NCI-H82 (cell line): ENCODE data around the gene TOP3A.
"Not testable (repeated sequence)": the region's sequence is repeated elsewhere in the genome, so short reads cannot be mapped to it uniquely, and the experiment has no call there.

Experiments
- DNase-seq: peaks from one replicate; lab custom pipeline; 2025; lab: John Stamatoyannopoulos, UW

The TOP3A gene

GRCh38 chr17:18314731-18315561 lies at the start of gene TOP3A, which contains the start of gene SMCR8:
Gene TOP3A (minus strand): TSS chr17:18314994. CDS start chr17:18314778, 216 bp downstream.
Gene SMCR8 (plus strand): TSS chr17:18315293. CDS start chr17:18315790, 497 bp downstream.
- peak; percentile 99 for DNase-seq

- DNase-seq = no peak
Measured at GRCh38 chr17:18364166-18364565, 49.4 kb upstream of the TOP3A start.

- DNase-seq = peak; percentile 98
Measured at GRCh38 chr17:18363101-18364049, 48.6 kb upstream of the TOP3A start, which contains the start of gene SHMT1. Gene SHMT1 (minus strand): TSS chr17:18363550. CDS start chr17:18355981, 7,569 bp downstream.

GRCh38 chr17:18362698-18363100 lies 47.9 kb upstream of the TOP3A start:
- DNase-seq = peak; percentile 48

- no peak for DNase-seq
Measured at GRCh38 chr17:18361837-18362697, 47.3 kb upstream of the TOP3A start.

- DNase-seq = no peak
Measured at GRCh38 chr17:18360518-18360917, 45.7 kb upstream of the TOP3A start.

GRCh38 chr17:18356624-18357023 lies 41.8 kb upstream of the TOP3A start:
- DNase-seq = no peak

GRCh38 chr17:18353541-18353940 lies 38.7 kb upstream of the TOP3A start:
- DNase-seq = no peak

DNA sequence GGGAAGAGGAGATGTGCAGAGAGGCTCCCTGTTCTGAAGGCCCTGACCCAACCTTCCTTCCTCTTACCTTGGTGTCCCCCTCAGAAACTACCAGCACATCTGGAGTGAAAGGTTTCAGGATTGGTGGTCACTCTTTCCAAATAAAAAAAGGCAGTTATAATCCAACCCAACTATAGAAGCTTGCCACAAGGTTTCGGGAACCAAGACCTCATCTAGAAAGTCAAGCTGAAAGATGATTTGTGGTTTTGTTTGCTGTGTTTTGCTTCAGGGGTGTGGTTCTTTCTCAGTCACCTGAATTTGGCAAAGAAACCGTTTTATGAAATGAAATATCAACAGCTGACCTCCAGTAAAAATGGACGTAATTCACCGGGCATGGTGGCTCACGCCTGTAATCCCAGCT lies 29.2 kb upstream of the TOP3A start:
- DNase-seq = no peak

DNA sequence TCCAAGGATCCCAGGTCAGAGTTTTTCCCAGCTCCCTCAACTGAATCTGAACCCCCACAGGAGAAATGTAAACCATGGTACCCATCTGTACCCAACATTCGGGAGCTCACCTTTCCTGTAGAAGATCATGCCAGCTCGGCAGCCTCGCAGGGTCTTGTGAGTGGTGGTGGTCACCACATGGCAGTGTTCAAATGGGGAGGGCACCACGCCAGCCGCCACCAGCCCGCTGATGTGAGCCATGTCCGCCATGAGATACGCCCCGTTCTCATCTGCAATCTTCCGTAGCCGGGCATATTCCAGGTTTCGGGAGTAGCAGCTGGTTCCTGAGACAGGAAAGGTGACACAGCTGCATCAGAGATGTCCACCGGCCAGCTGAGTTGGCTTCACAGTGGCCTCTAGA lies 25.1 kb upstream of the TOP3A start:
- no peak for DNase-seq

DNA sequence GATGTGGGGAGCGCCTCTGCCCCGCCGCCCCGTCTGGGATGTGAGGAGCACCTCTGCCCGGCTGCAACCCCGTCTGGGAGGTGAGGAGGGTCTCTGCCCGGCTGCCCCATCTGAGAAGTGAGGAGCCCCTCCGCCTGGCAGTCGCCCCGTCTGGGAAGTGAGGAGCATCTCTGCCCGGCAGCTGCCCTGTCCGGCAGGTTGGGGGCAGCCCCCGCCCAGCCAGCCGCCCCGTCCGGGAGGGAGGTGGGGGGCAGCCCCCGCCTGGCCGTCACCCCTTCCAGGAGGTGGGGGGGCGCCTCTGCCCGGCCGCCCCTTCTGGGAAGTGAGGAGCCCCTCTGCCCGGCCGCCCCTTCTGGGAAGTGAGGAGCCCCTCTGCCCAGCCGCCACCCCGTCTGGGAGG lies 23.4 kb upstream of the TOP3A start:
- DNase-seq = not testable (repeated sequence)

DNA sequence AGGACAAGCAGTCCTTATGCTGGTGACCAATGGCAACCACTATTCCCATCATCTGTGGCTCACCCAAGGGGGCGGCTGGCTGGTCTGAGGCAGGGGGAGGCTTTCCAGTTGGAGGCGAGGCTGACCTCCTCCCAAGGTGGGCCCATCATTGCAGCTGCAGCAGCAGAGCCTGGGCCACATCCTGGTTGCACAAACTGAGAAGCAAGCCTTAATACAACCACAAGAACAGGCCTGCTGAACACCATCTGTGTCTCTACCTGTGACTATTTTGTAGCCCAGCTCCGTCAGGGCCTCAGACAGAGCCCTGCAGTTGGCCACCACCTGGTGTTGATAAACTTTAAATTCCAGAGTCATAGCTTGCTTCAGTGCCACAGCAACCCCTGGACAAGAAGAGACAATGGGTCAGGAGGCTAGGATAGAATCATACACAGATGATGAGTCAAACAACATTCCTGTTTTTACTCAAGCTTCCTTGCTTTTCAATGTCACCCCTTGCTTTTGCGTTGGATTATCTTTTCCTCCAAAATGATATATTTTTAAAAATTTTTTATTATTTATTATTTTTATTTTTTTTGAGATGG lies 18.2 kb upstream of the TOP3A start:
- no peak for DNase-seq

DNA sequence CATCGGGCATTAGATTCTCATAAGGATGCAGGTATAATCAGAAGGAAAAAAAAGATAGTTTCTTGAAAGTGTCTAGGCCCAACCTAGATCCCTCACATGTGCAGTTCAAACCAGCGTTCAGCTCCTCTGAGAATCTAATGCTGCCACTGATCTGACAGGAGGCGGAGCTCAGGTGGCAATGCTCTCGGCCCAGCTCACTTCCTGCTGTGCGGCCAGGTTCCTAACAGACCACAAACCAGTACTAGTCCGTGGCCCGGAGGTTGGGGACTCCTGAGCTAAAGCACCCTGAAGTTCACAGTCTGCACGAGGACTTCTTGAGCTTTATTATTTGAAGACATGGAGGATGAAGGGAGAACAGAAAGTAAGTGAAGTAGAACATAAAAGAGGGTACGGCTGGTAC lies 17.1 kb upstream of the TOP3A start:
- DNase-seq = no peak

GRCh38 chr17:18328643-18329204 lies 13.9 kb upstream of the TOP3A start:
- no peak for DNase-seq

- DNase-seq = no peak
Measured at GRCh38 chr17:18327556-18327955, 12.8 kb upstream of the TOP3A start.

GRCh38 chr17:18327093-18327492 lies 12.3 kb upstream of the TOP3A start:
- peak; percentile 57 for DNase-seq

- no peak for DNase-seq
Measured at GRCh38 chr17:18326572-18326971, 11.8 kb upstream of the TOP3A start.

GRCh38 chr17:18326039-18326438 lies 11.2 kb upstream of the TOP3A start:
- DNase-seq = no peak

DNA sequence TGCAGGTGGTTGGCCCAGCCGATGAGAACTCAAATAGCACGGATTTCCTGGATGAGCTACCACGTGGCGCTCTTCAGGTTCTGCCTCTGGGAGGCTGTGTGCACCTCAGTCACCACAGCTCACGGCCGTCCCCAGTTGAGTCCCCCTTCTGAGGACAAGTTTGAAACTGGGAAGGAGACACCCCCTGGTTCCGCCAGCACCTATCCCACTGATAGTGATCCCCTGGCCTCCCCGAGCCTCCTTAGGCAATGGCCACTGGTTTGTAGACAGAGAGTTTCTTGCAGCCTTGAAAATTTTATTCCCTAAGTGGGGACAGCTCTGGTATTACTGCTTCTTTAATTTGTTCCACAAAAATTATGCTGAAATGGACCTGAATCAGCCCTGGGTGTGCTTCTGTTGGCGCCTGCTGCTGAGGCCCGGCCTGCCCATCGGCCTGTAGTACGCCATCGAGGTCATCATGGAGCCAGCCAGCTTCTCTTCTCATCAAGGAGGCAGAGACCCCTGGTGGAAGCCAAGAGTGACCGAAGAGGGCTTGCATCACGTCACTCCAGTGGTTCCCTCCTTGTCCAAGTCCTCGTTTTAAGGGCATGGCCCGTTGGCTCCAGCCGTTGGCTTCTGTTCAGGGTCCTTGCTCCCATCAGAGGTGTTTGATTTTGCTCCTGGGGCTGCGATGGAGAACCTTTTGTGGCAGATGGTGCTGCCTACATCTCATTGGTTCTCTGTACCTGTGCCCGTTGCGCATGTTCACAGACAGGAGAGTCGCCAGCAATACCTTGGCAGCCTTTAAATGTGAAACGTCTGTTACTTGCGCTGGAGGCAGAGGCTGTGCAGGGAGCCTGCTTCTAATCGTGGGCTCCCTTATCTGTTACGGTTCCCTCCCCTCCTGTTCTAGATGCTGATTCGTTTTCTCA lies 9.6 kb upstream of the TOP3A start:
- no peak for DNase-seq
